ENCODE measurements around the gene POLR3B.

DNA sequence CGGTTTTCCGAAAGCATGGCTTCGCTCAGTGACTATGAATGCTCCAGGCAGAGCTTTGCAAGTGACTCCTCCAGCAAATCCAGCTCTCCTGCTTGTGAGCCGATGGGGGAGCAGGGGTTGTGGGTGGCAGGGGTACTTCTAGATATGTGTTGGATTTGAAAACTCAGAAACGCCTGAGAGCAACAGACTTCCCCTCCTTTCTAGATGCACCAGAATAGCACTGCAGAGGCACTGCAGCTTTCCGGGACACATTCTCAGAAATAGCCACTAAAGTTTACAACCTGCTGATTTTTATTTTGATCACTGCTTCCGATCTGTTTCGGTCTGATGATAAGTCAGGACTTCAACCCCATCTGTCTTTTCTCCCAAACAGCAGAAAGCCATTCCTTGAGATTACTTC is 46.4 kb upstream of the POLR3B start:
- TF ChIP-seq, protein P1, sequence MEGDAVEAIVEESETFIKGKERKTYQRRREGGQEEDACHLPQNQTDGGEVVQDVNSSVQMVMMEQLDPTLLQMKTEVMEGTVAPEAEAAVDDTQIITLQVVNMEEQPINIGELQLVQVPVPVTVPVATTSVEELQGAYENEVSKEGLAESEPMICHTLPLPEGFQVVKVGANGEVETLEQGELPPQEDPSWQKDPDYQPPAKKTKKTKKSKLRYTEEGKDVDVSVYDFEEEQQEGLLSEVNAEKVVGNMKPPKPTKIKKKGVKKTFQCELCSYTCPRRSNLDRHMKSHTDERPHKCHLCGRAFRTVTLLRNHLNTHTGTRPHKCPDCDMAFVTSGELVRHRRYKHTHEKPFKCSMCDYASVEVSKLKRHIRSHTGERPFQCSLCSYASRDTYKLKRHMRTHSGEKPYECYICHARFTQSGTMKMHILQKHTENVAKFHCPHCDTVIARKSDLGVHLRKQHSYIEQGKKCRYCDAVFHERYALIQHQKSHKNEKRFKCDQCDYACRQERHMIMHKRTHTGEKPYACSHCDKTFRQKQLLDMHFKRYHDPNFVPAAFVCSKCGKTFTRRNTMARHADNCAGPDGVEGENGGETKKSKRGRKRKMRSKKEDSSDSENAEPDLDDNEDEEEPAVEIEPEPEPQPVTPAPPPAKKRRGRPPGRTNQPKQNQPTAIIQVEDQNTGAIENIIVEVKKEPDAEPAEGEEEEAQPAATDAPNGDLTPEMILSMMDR (IDR thresholded peaks at IDR 0.05): no peak
- no peak for TF ChIP-seq POLR2A (IDR thresholded peaks at IDR 0.05)

Measured in esophagus squamous epithelium (tissue), 4 donors.